Fibroblast of lung (primary cell): Measurements from ENCODE around the gene FAM193A.

Experiments used
- EZH2 ChIP-seq: IDR thresholded peaks from 2 replicates; pipeline ENCODE4 v1.5.1; 2012; ENCODE audit warnings: low read length, control low read depth, mild to moderate bottlenecking; ENCODE audit errors: missing control alignments
- TF ChIP-seq, protein P1 (sequence below), 2 donors: IDR thresholded peaks in 1 of 2; conservative IDR thresholded peaks in 1 of 2; 1 replicate in 1 of 2; 2 replicates in 1 of 2; pipeline ENCODE4 v1.5.1; 2011 to 2012; ENCODE audit warnings: low read length in 2 of 2, control low read depth in 1 of 2, inconsistent platforms in 1 of 2, low read depth in 1 of 2, mild to moderate bottlenecking in 1 of 2

DNA sequence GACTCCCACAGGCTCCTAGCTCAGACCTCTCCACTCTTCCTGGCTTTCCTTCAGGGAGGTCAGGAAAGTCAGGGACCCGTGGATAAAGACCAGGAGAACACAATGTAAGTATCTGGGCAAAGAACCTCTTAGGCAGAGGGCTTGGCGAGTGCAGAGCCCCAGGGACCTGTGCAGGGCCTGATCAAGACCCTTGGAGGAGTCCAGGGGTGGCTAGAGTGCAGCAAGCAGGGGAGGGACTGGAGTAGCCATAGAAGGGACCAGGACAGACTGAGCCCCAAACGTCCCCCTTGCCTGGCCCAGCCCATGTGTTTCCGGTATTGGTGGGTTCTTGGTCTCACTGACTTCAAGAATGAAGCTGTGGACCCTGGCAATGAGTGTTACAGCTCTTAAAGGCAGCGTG, 225.6 kb downstream of the FAM193A start:
- TF ChIP-seq, protein P1, sequence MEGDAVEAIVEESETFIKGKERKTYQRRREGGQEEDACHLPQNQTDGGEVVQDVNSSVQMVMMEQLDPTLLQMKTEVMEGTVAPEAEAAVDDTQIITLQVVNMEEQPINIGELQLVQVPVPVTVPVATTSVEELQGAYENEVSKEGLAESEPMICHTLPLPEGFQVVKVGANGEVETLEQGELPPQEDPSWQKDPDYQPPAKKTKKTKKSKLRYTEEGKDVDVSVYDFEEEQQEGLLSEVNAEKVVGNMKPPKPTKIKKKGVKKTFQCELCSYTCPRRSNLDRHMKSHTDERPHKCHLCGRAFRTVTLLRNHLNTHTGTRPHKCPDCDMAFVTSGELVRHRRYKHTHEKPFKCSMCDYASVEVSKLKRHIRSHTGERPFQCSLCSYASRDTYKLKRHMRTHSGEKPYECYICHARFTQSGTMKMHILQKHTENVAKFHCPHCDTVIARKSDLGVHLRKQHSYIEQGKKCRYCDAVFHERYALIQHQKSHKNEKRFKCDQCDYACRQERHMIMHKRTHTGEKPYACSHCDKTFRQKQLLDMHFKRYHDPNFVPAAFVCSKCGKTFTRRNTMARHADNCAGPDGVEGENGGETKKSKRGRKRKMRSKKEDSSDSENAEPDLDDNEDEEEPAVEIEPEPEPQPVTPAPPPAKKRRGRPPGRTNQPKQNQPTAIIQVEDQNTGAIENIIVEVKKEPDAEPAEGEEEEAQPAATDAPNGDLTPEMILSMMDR (conservative IDR thresholded peaks at IDR 0.05 in 1 of 2, IDR thresholded peaks at IDR 0.05 in 1 of 2; ENCODE audit: low read depth in 1 of 2, low read length in 2 of 2): no peak
- no peak for TF ChIP-seq EZH2
